Breast epithelium (tissue), 4 donors: ENCODE measurements around the gene WWOX. TPM values are rescaled to one million over a fixed set of nuclear protein-coding genes. Genes with fewer than 3 reads are reported as not detected.

Source experiments
- DNase-seq, 2 donors: peaks; one replicate each; pipeline ENCODE4 v3.0.0-alpha.2; 2019; ENCODE audit warnings: low spot score in 2 of 2
- H3K27ac ChIP-seq, 2 donors: fragments of 200-600 bp; sonication (generic) in 1 of 2; one replicate each; pipeline ENCODE4 v1.5.1; 2016 to 2019; ENCODE audit warnings: mild to moderate bottlenecking in 1 of 2
- H3K27me3 ChIP-seq, 2 donors: fragments of 200-600 bp; sonication (generic) in 1 of 2; one replicate each; pipeline versions ENCODE4 v1.5.1 to v1.6.0; 2017 to 2019; ENCODE audit warnings: control low read depth in 1 of 2, mild to moderate bottlenecking in 1 of 2
- H3K36me3 ChIP-seq: fragments of 200-600 bp; one replicate; pipeline ENCODE4 v1.5.1; 2019
- H3K4me1 ChIP-seq, 2 donors: fragments of 200-600 bp; sonication (generic); one replicate each; pipeline ENCODE4 v1.5.1; 2016 to 2019; ENCODE audit warnings: control low read depth in 1 of 2
- H3K4me3 ChIP-seq, 3 donors: fragments of 200-600 bp; sonication (generic); 1 replicate in 2 of 3; 2 replicates in 1 of 3; pipeline ENCODE4 v1.5.1; 2016 to 2019; ENCODE audit warnings: mild to moderate bottlenecking in 3 of 3, moderate library complexity in 2 of 3
- H3K9me3 ChIP-seq, 2 donors: fragments of 200-600 bp; sonication (generic) in 1 of 2; one replicate each; pipeline ENCODE4 v1.5.1; 2016 to 2019; ENCODE audit warnings: control low read depth in 1 of 2
- CTCF ChIP-seq, 3 donors: fragments of 450-650 bp; IDR thresholded peaks; one replicate each; pipeline ENCODE4 v1.5.1; 2016 to 2017; ENCODE audit warnings: antibody characterized with exemption in 3 of 3, mild to moderate bottlenecking in 3 of 3, moderate library complexity in 3 of 3
- POLR2A ChIP-seq: fragments of 450-650 bp; IDR thresholded peaks from one replicate; pipeline ENCODE4 v1.6.1; 2016; ENCODE audit warnings: antibody characterized with exemption, mild to moderate bottlenecking, moderate library complexity
- POLR2AphosphoS5 ChIP-seq, 3 donors: sonication (generic); formaldehyde crosslinking; IDR thresholded peaks; one replicate each; pipeline ENCODE4 v1.6.1; 2017; ENCODE audit warnings: antibody characterized with exemption in 3 of 3
- intact Hi-C: fragments of 100-400 bp; cut with DNase I; formaldehyde crosslinking; loops from one replicate; pipeline ENCODE4 v1.15.1; 2023; ENCODE audit warnings: low total_unique reads
- total RNA-seq, 3 donors: library from RNA; depleted of rRNA; stranded (reverse); fragments of >200 nt; gene quantifications; one replicate each; pipeline ENCODE4 v1.1.0, GENCODE V29; 2016

Gene WWOX
- total RNA-seq, 3 donors from 2014 or later = 42.9 to 73.6 (median 43.4) TPM

- Histone ChIP-seq H3K36me3 (no peaks in the 10 kb centered on the region), H3K27ac (no peak overlapping the region), H3K9me3 (no peaks in the 10 kb centered on the region), H3K4me1 (no peaks in the 10 kb centered on the region), H3K4me3 (no peak overlapping the region), H3K27me3 (no peaks in the 10 kb centered on the region)
- intact Hi-C loops = loop anchor here (2.0 kb wide), 1 partner anchor 36 kb away; no protein-coding TSS in a partner anchor
- no peak for DNase-seq
- no peak for TF ChIP-seq CTCF (IDR thresholded peaks at IDR 0.05)
Observed at GRCh38 chr16:78570399-78571141, 471.1 kb downstream of the WWOX start.

- Histone ChIP-seq H3K4me1 (no peaks in the 10 kb centered on the region), H3K27ac (no peak overlapping the region), H3K4me3 (no peak overlapping the region), H3K36me3 (no peaks in the 10 kb centered on the region), H3K9me3 (no peaks in the 10 kb centered on the region), H3K27me3 (no peaks in the 10 kb centered on the region)
- intact Hi-C loops = loop anchor here (2.0 kb wide), 1 partner anchor 37 kb away; no protein-coding TSS in a partner anchor
- TF ChIP-seq POLR2AphosphoS5 (IDR thresholded peaks at IDR 0.05) (no peak), CTCF (IDR thresholded peaks at IDR 0.05) (no peak), POLR2A (no peak)
- no peak for DNase-seq
Observed at GRCh38 chr16:78571434-78571833, 472.0 kb downstream of the WWOX start.

DNA sequence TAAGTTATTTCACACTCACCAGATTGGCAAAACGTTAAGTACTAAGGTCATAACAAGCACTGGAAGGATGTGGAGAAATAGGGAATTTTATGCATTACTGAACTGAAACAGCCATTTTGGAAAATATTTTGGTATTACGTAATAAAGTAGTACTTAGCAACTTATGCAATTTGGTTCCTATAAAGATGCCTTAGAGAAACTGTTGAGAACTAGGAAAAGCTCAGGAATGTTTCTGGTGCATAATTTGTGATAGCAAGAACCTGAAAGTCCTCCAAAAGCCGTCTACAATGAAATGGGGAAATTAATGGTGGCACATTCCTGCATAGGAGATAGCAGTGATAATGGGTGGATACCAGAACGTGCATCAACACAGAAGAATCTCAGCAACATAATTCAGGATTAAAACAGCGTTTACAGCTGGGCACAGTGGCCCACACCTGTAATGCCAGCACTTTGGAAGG lies 472.5 kb downstream of the WWOX start:
- no peak for DNase-seq
- intact Hi-C loops = loop anchor here (2.0 kb wide), 1 partner anchor 37 kb away; no protein-coding TSS in a partner anchor
- H3K27me3 ChIP-seq = no peaks in the 10 kb centered on the region
- no peak overlapping the region for H3K27ac ChIP-seq
- no peaks in the 10 kb centered on the region for H3K36me3 ChIP-seq
- no peaks in the 10 kb centered on the region for H3K4me1 ChIP-seq
- TF ChIP-seq POLR2A (no peak), CTCF (IDR thresholded peaks at IDR 0.05) (no peak), POLR2AphosphoS5 (IDR thresholded peaks at IDR 0.05) (no peak)
- no peaks in the 10 kb centered on the region for H3K9me3 ChIP-seq
- no peak overlapping the region for H3K4me3 ChIP-seq

- no peak for DNase-seq
- H3K4me1 ChIP-seq = no peaks in the 10 kb centered on the region
- intact Hi-C loops = no loop called here
- H3K36me3 ChIP-seq = no peaks in the 10 kb centered on the region
- no peak for TF ChIP-seq CTCF (IDR thresholded peaks at IDR 0.05)
- TF ChIP-seq POLR2AphosphoS5 (IDR thresholded peaks at IDR 0.05) = no peak
- no peak for TF ChIP-seq POLR2A
- H3K9me3 ChIP-seq = no peaks in the 10 kb centered on the region
- no peaks in the 10 kb centered on the region for H3K27me3 ChIP-seq
- no peak overlapping the region for H3K27ac ChIP-seq
- H3K4me3 ChIP-seq = no peak overlapping the region
Observed at GRCh38 chr16:78574571-78574970, 475.1 kb downstream of the WWOX start.

DNA sequence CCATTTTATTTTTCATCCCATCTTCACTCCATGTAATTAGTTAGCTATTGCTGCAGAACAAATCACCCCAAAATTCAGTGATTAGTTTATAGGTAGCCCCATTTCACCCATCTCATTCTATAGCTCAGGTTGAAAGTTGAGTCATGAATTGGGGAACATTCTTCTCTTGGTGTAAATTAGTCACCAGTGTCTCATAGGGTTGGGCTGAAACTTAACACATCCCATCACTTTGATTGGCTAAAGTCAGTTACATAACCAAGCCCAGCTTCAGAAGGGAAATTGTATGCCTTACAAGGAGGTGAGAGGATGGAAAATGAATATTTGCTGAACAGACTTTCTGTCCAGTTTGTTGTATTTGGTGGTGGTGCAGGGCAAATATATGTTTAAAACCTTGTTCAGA lies 477.5 kb downstream of the WWOX start:
- H3K36me3 ChIP-seq = no peaks in the 10 kb centered on the region
- H3K27ac ChIP-seq = no peak overlapping the region
- H3K9me3 ChIP-seq = no peaks in the 10 kb centered on the region
- no peak overlapping the region for H3K4me3 ChIP-seq
- no peaks in the 10 kb centered on the region for H3K27me3 ChIP-seq
- no peak for DNase-seq
- no peaks in the 10 kb centered on the region for H3K4me1 ChIP-seq
- intact Hi-C loops = no loop called here
- no peak for TF ChIP-seq POLR2A
- no peak for TF ChIP-seq POLR2AphosphoS5 (IDR thresholded peaks at IDR 0.05)
- no peak for TF ChIP-seq CTCF (IDR thresholded peaks at IDR 0.05)
